ENCODE results near the gene P3H3.
A peak's percentile ranks its signal among the peaks of the same experiment; 100 is the strongest.
"Not testable (repeated sequence)": the region's sequence is repeated elsewhere in the genome, so short reads cannot be mapped to it uniquely, and the experiment has no call there.

Gene P3H3

DNA sequence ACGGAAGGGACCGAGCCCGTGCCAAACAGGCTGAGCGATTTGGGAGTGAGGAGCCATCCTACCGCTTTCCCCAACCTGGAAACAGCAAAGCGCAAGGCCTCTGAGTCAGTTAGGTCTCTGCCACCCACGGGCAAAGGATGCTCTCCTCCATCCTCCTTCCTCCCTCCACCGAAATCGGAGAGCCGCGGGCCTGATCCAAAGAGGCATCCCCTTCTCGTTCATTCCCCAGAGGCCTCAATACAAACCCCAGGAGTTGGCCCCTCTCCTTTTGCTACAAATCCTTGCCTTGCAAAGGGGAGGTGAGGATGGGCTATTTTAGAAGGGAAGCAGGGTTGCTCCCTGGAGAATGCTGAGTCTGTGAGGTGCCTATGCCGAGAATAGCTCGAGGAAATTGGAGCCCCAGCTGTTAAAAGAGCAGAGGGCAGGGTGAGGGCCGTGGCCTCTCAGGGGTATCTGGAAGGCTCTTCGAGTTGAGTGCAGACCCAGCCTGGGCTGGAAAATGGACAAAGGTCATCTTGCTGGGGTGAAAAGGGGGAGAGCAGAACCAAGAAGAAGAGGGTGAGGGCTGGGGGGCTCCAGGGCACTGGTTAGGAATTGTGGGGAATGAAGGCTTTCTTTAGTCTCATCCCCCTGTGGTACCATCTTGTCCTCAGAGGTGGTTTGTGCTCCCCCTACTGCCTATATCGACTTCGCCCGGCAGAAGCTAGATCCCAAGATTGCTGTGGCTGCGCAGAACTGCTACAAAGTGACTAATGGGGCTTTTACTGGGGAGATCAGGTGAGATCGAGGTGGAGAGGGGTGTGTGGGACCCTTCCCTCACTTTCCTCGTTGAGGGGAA, 40.2 kb downstream of the P3H3 start:
- no peak for DNase-seq

- DNase-seq, result peak; percentile 29 to 50
Observed at GRCh38 chr12:6869049-6870021, 41.1 kb downstream of the P3H3 start.

DNA sequence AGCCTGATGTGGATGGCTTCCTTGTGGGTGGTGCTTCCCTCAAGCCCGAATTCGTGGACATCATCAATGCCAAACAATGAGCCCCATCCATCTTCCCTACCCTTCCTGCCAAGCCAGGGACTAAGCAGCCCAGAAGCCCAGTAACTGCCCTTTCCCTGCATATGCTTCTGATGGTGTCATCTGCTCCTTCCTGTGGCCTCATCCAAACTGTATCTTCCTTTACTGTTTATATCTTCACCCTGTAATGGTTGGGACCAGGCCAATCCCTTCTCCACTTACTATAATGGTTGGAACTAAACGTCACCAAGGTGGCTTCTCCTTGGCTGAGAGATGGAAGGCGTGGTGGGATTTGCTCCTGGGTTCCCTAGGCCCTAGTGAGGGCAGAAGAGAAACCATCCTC, 42.1 kb downstream of the P3H3 start:
- DNase-seq, result not testable (repeated sequence)

DNA sequence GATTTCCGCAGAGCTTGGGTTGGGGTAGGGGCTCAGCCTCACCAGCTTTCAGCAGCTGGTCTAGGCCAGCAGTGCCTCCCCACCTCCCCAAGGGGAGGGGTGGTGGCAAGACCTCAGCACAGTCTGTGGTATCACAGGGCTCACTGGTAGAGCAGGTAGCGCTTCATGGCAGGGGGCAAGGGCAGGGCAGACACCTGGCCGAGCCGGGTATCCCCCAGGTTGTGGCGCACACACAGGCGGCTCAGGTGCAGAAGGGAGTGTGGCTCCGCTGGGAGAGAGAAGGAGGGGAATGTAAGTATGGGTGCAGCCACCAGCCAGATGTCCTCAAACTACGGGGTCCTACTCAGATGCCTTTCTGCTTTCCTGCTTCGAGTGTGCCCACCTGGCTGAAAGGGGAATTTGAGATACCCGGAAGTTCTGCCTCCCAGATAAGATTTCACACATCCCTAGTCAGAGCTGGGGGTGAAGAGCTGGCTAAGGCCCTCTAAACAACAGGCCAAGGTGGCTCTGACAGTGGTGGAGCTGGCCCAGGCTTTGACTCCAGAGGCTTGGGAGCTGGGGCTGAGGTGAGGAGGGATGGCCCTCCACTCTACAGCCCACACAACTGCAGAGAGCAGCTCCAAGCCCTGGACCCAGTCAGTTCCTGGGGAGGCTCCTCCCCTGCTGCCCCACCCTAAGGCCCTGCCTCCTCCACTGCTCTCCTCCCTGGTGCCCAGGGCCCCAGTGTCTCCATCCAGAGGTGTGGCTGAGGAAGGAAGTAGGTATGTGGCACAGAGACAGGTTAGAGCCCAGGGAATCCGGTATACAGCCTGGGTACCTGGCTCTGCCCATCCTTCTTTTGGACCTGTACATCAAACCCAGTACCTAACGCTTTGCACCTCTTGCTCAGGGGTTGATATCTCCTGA, 43.1 kb downstream of the P3H3 start:
- peak in 1 of 2 experiments; percentile 3 for DNase-seq

DNA sequence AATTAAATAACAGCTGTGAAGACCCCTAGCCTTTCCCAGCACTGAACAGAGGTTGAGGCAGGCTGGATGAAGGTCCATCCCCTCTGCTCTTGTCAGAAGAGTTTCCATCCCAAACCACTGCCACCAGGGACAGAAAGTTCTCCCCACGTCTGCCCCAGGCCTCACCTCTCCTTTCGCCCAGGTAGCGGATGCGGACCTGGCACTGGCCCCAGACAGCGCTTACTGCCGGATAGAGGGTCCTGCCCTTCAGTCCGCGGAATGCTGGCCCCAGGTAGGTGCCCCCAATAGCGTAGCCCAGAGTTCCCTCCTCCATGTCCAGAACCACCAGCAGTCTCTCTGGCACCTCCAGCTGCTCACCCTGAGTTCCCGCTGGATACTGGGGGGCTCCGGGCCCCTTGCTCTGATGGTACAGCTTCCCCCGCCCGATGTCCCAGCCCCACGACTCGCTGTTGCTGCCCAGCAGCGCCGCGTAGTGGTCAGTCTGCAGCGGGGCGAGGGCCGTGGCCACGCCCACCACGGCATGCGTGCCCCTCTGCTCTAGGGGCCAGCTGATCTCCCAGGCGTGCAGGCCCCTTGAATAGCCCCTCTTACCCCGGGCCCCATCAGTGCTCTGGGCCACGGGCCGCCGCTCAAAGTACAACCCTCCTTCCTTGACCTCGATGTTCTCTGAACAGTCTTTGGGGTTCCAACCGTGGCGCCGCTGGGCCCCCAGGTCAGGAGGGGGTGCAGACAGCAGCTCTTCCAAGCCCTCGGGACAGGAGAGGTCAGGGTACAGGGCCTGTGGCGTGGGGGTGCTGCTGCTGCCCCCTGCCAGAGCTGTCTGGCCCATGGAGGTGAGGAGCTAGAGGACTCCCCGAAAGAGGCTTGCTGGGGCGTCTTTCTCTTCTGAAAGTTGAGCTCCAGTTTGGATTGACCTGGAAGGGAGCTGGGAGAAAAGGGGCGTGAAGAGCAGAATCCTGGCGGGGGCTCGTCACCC, 44.2 kb downstream of the P3H3 start:
- DNase-seq, result peak in 1 of 2 experiments; percentile 37

GRCh38 chr12:6873094-6874014, 45.1 kb downstream of the P3H3 start, which contains the start of gene SPSB2:
Gene SPSB2 (minus strand): TSS chr12:6873303. CDS start chr12:6872901, 402 bp downstream.
- peak; percentile 81 to 83 for DNase-seq

- DNase-seq, result not testable (repeated sequence)
Observed at GRCh38 chr12:6874015-6874368, 45.8 kb downstream of the P3H3 start.

DNA sequence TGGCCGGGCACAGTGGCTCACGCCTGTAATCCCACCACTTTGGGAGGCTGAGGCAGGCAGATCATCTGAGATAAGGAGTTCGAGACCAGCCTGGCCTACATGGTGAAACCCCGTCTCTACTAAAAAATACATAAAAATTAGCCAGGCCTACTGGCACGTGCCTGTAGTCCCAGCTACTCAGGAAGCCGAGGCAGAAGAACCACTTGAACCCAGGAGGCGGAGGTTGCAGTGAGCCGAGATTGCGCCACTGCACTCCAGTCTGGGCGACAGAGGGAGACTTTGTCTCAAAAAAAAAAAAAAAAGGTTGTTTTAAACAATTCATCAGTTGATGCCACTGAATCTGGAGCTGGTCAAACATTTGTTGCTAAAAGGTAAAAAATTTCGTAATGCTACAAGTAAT, 51.6 kb downstream of the P3H3 start:
- DNase-seq, result not testable (repeated sequence)

- no peak for DNase-seq
Observed at GRCh38 chr12:6883252-6883651, 55.0 kb downstream of the P3H3 start.

- DNase-seq, result no peak
Observed at GRCh38 chr12:6883683-6884082, 55.5 kb downstream of the P3H3 start.

- no peak for DNase-seq
Observed at GRCh38 chr12:6884539-6884938, 56.3 kb downstream of the P3H3 start.

GRCh38 chr12:6886206-6886999, 58.2 kb downstream of the P3H3 start:
- not testable (repeated sequence) for DNase-seq

- no peak for DNase-seq
Observed at GRCh38 chr12:6887460-6887859, 59.3 kb downstream of the P3H3 start.

- DNase-seq, result no peak
Observed at GRCh38 chr12:6888360-6888759, 60.2 kb downstream of the P3H3 start.

DNA sequence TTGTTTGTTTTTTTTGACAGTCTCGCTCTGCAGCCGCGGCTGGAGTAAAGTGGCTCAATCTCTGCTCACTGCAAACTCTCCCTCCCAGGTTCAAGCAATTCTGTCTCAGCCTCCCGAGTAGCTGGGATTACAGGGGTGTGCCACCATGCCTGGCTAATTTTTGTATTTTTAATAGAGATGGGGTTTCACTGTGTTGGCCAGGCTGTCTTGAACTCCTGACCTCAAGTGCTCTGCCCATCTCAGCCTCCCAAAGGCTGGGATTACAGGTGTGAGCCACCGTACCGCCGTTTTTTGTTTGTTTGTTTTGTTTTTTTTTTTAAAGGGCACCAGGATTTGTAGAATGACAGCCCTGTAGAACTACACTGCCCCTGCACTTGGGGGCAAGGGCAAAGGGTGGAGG, 60.6 kb downstream of the P3H3 start:
- not testable (repeated sequence) for DNase-seq
